HG02759 (cell line): ENCODE measurements around the gene PADI1.

Experiments
- ATAC-seq: cut with Tn5 transposase; IDR thresholded peaks from one replicate; pipeline ENCODE4 v1.9.1; 2021; ENCODE audit warnings: mild to moderate bottlenecking, moderate library complexity; ENCODE audit not compliant: unreplicated experiment

PADI1 gene

GRCh38 chr1:17265950-17266349 is 61.0 kb downstream of the PADI1 start:
- no peak for ATAC-seq

- ATAC-seq: no peak
Measured at GRCh38 chr1:17270891-17271765, 66.2 kb downstream of the PADI1 start.

DNA sequence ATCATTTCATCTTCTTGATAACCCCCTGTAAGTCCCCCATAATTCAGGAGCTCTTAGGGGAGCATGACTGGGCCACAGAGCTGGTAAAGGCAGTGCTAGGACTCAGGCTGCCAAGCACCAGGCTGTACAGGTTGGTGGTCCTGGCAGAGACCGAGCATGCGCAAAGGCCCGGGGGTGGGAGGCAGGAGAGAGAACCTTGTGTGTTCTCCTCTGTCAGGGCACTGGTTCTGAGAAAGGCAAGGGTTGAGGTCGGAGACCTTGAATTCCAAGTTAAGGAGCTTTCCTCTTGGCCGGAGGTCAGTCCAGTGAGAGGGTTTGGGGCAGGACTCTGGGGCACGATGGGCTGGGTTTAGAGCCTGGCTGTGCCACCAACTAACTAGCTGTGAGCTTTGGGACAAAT is 67.1 kb downstream of the PADI1 start:
- ATAC-seq: no peak

GRCh38 chr1:17272646-17273045 is 67.7 kb downstream of the PADI1 start:
- ATAC-seq: no peak

- ATAC-seq: no peak
Measured at GRCh38 chr1:17273096-17273495, 68.2 kb downstream of the PADI1 start.

GRCh38 chr1:17274186-17275170 is 69.5 kb downstream of the PADI1 start:
- no peak for ATAC-seq

DNA sequence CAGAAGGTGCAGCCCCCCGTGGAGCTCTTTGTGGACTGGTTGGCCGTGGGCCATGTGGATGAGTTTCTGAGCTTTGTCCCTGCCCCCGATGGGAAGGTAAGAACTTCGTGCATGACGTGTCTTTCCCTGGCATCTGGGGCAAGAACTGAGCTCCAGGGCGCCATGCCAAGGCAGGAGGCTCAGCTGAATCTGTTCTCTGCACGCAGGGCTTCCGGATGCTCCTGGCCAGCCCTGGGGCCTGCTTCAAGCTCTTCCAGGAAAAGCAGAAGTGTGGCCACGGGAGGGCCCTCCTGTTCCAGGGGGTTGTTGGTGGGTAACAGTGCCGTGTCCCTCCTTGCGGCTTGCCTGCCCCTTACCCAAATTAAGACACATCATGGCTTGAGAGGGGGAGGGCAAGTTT is 71.6 kb downstream of the PADI1 start:
- ATAC-seq: no peak

DNA sequence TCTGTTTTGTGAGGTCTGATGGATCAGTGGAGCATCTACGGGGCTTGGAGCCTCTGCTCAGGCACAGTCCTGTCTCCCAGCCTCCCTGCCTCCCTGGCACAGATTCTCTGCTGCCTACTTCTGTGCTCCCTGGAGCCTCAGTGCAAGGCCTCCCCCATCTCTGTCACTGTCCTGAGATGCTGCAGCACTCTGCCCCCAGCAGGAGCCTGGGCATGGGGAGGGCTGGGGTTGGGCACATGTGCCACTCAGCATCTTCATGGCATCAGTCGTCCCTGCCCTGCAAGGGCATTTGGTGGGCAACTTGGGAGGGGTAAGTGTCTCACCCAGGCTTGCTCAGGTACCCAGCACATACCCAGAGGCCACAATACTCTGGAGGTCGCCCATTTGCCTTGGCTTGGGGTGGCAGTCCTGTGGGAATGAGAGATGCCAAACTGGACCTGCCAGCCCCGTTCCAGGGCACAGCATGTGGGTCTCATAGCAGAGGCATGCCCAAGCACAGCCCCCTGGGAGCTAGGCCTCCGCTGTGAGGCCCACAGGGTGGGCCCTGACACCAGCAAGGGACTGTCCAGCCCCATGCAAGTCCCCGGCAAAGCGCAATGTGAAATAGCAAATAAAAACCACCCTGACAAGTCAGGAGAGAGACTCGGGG is 72.7 kb downstream of the PADI1 start:
- ATAC-seq: no peak

GRCh38 chr1:17278996-17279830 is 74.3 kb downstream of the PADI1 start:
- ATAC-seq: no peak

DNA sequence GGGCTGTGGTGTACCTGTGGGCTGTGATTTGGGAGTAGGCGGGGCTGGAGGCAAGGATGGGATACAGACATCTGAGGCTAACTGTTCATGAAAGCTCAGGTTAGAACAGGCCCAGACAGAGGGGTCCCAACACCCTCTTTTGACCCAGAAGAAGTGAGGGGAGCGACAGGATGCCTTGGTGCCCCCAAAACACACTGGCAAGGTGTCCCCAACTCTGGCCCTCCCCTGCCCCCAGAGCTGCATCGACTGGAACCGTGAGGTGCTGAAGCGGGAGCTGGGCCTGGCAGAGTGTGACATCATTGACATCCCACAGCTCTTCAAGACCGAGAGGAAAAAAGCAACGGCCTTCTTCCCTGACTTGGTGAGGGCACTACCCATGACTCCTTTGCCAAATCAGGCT is 75.5 kb downstream of the PADI1 start:
- ATAC-seq: no peak

GRCh38 chr1:17280894-17281293 is 76.0 kb downstream of the PADI1 start:
- ATAC-seq: no peak

DNA sequence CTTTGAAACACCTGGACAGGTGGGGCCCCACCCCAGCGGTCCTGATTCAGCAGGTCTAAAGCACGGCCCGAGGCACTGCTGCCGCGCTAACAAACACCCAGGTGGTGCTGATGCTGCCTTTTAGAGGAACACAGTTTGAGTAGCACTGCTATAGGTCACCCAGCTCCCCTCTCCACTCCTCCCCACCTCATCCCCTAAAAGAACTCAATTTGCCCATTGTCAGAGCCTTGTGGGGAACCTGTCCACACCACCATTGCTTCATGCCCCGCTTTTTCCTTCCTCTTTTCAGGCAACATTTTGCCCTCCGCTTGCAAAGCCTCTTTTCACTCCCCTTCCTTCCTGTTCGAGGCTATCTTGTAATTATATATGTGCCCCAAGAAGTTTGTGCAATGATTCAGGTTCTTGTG is 76.8 kb downstream of the PADI1 start:
- no peak for ATAC-seq

- no peak for ATAC-seq
Measured at GRCh38 chr1:17282836-17283235, 77.9 kb downstream of the PADI1 start.

- no peak for ATAC-seq
Measured at GRCh38 chr1:17286646-17287045, 81.7 kb downstream of the PADI1 start.

DNA sequence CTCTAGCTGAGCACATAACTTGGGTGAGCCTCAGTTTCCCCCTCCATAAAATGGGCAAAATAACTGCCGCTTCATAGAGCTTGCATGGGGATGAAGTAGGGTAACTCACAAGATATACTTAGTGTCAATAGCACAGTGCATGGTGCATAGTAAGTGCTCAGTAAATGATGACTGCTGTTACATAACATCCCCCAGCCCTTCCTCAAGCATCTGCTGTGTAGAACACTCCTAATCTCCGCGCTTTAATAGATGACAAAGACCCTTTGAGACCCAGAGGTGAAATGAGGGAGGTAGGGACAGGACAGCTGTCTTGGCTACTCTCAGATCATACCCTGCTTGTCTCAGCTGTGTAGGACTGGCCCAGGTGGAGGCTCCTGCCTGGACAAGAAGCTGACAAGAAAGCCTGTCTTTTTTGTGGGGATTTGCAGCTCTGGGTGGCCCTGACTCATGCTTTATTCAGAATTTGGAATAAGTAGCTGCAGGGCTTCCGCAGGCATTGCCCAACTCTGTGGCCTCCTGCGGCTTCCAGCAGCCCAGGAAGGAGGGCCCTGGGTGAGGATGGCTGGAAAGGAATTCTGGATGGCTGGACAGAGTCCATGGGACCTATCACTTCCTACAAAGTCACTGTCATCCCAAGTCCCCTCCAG is 82.3 kb downstream of the PADI1 start:
- ATAC-seq: no peak

DNA sequence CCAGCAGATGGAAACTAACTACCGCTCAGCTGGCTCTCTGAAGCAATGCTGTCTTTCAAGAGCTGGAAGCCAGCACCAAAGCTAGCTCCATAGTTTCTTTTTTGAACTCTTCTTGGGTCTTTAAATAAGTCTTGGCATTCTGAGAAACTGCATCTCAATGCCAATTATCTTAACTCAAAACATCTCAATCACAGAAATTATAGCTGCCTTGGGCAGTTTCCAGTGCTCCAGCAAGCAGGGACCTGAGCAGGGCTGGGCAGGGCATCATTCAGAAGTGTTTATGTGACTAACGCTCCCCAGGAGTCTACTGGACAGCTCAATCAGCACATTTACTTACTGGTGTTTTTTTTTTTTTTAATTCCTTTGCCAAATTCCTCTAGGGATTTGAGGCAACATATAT is 84.8 kb downstream of the PADI1 start:
- ATAC-seq: no peak

DNA sequence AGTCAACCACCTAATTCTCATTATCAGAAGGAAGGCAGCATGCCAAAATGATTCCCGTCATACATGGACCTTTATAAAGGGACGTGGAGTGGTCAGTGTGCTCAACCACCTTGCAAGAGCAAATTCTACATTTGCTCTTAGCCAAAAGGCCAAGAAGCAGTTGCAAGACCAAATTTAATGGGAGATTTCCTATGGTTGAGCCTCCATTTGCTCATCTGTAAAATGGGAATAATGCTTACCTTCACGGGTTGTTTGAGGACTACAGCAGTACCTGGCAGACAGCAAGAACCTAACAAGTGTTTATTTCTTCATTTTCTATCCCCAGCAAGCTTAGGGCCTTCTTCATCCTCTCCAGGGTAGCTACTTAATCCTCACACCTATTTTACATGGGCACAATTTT is 85.6 kb downstream of the PADI1 start:
- ATAC-seq: no peak

DNA sequence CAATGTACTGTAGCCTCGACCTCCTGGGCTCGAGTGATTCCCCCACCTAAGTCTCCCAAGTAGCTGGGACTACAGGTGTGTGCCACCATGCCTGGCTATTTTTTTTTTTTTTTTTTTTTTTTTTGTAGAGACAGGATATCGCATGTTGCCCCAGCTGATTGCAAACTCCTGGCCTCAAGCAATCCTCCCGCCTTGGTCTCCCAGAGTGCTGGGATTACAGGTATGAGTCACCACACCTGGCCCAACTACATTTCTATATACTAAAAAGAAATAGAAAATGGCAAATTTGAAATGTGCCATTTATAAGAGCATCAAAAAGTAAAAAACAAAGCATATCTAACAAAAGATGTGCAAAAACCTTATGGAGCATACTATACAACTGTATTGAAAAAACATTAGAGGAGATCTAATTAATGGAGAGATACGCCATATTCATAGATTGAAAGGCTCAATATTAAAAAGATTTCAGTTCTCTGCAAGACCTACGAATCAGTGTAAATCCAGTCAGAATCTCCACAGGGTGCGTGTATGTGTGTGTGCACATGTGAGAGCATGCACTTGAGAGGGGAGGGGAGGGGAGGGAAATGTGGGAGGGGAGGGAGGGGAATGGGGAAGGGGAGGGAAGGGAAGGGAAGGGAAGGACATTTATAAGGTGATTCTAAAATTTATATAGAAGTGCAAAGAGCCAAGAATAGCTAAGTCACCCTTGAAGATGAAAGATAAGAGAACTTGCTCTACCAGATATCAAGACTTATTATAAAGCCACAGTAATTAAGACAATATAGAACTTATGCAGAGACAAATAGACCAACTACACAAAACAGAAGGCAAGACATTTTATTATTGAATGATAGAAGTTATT is 87.6 kb downstream of the PADI1 start:
- ATAC-seq: no peak
